GM12864 (cell line): ENCODE measurements around the gene FAM217A.

ENCODE experiments used
- DNase-seq: peaks from one replicate; pipeline ENCODE4 v3.0.0-alpha.2; 2011; ENCODE audit warnings: low read depth
- H3K4me3 ChIP-seq: 2 replicates; pipeline ENCODE4 v1.5.1; 2011; ENCODE audit warnings: mild to moderate bottlenecking, low read depth, low read length, control low read depth
- TF ChIP-seq, protein P1 (sequence below): IDR thresholded peaks from 2 replicates; pipeline ENCODE4 v1.5.1; 2011; ENCODE audit warnings: low read depth, mild to moderate bottlenecking, moderate library complexity, low read length, control low read depth, inconsistent platforms; ENCODE audit errors: missing control alignments

Gene FAM217A, protein sequence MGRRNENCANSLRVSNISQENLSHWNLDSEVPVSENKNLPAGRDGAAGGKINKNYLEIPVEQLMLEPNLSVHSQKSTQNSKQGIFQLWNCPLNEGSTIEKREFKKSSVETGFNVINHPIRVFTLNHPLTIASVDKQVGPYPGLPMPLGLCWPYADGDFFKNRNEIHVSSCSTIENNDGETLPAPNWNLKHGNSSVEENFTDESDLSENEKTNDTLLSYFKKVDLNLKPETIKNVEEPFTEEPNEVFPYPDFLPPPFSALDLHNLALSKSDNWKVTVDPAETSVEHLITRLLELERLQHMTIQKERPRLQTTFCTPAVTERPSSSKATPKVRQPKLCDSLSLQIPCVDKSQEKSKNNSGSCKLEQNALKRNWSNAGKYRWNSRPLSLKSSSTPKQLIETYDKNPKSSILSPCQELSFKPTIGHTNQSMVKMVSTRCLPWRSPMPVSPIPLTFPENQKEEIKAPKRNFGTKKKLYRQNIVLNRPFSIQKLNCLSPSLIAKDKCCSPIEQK

DNA sequence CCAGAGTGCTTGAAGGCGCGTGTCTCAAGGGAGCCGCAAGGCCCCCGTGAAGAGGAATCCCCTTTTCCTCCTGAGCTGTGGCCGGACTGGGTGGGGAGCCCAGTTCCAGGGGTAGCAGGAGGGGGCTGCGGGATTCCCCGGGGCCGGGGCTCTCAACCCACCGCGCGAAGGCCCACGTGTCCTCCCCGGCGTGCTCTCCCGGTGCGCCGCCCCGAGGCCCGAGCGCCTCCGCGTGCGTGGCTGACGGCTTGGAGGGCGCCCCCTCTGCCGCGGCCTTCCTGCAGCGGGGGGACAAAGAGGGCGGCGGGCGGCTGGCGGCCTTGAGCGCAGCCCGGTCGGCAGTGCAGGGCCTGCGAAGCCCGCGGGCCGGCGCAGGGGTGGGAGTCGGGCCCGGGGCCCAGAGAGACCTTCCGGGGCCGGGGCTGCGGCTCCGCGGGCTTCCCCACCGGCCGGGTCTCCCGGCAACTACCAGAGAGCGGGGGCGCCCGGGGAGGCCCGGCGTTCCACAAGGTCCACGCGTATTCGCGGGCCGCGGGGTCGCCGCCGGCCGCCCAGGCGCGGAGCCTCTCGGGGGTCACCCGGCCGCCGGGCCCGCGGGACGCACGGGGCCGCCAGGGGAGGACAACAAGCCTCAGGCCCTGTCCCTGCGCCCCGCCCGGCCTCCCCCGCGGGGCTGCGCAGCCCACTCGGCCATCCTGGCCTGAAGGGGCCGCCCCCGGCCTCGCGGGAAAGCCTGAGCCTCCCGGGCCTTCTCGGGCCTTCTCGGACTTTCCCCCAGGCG, at the start of gene FAM217A:
Gene FAM217A, minus strand, starts transcription at position 447 of the 781 bp plus-strand sequence. CDS start 1,723 bp downstream, outside the sequence.
- DNase-seq, result no peak
- TF ChIP-seq, protein P1, sequence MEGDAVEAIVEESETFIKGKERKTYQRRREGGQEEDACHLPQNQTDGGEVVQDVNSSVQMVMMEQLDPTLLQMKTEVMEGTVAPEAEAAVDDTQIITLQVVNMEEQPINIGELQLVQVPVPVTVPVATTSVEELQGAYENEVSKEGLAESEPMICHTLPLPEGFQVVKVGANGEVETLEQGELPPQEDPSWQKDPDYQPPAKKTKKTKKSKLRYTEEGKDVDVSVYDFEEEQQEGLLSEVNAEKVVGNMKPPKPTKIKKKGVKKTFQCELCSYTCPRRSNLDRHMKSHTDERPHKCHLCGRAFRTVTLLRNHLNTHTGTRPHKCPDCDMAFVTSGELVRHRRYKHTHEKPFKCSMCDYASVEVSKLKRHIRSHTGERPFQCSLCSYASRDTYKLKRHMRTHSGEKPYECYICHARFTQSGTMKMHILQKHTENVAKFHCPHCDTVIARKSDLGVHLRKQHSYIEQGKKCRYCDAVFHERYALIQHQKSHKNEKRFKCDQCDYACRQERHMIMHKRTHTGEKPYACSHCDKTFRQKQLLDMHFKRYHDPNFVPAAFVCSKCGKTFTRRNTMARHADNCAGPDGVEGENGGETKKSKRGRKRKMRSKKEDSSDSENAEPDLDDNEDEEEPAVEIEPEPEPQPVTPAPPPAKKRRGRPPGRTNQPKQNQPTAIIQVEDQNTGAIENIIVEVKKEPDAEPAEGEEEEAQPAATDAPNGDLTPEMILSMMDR, result no peak
- H3K4me3 ChIP-seq, result no peak within 1 kb of the TSS

DNA sequence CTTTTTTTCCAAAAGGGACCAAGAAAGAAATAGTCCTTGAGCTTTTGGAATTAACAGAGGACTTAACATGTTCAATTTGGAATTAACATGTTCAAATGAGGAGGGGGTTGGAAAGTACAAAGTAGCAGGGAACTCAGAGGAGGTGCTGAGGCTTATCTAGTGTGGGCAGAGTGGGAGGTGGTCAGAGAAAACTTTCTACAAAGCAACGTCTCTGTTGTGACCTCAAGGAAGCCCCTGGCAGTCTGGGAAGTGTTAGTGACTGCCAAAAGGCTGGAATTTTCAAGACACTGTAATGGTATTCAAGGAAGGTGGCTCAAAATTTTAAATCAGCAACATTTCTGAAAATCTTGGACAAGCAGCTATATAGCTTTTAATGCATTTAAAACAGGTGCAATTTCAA, 49.1 kb upstream of the FAM217A start:
- DNase-seq, result no peak
- TF ChIP-seq, protein P1, result no peak
- no peak overlapping the region for H3K4me3 ChIP-seq

DNA sequence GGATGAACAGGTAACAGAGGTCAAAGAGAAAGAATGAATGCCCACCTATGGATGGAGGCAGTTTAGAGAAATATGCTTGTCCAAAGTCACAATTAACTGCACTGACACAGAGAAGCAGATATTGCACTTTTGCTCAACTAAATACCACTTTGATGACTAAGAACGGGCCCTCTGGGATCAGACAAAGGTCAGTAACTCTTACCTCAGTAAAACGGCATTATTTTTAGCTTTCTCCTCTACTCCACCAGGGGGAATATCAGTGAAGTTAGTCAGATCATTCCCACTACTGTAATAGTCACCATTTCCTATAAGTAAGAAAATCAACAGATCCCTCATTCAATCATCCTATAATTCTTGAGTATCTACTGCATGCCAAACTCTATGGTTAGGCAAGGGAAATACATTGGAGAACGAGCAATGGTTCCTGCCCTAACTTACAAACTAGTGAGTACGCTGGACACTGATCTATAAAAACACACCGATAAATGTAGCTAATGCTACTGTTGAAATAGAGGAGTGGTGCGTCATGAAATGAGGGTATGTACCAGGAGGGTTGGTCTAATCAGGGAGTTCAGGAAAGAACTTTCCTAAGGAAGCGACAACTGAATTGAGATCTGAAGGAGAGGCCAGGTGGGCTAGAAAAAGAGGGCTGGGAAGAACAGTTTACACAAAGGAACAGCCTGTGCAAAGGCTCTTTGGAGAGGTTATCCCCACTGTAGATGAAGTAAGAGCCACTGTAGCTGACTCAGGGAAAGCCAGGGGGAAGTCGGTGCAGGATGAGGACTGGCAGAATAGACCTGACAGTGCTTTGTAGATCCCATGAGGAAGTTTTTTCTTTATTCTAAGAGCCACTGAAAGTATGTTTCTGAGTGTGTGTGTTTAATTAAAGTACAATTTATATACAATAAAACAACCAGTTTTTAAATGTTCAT, 47.3 kb upstream of the FAM217A start:
- no peak for DNase-seq
- no peak overlapping the region for H3K4me3 ChIP-seq
- TF ChIP-seq, protein P1, result no peak

DNA sequence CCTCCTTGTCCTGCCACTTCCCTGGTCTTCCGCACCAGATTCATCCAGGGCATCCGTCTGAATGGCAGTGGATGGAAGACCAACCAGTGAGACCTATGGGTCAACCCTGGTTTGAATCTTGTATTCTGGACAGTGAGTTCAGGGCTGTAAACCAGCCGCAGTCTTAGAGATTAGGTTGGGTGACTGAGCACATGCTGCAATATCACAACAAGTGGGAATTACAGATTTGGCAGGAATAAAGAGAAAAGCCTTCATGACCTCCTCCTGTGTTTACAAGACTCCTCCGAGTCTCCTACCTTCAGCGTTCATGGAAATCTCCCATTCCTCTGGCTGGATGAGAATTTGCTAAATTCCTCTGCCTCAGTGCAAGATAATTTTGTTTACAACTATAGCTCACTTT, 46.6 kb upstream of the FAM217A start:
- H3K4me3 ChIP-seq, result no peak overlapping the region
- DNase-seq, result no peak
- TF ChIP-seq, protein P1, result no peak

DNA sequence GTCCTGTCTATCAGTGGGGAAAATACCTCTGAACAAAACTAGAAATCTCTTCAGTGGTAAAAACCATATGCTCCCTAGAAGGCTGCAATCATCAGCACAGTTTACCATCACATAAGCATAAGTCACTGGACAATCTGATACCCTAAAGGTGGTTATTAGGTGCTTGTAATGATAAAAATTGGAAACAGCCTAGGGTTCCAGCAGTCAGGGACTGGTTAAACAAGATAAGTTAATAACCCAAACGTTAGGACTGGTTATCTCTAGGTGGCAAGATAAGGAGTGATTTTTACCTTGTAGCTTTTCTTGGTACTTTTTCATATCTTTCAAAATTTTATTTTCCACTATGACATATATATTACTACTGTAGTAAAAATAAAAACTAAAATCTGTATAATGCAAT, 45.4 kb upstream of the FAM217A start:
- TF ChIP-seq, protein P1, result no peak
- no peak for DNase-seq
- H3K4me3 ChIP-seq, result no peak overlapping the region

DNA sequence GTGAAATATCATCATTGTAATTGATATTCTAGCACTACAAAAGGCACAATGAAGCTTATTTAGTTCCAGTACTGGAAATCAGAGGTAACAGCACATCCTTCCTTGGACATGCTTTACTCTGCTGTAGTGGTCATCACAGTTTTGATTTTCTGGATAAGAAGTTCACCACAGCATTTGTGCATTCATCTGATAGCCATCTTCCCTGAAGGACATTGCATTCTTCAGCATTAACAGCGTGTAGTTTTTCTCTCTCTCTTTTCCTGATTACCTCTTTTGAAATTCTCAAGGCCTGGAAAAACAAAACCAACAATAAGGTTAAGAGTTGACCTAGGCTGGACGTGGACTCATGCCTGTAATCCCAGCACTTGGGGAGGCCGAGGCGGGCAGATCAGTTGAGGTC, 36.8 kb upstream of the FAM217A start:
- no peak overlapping the region for H3K4me3 ChIP-seq
- TF ChIP-seq, protein P1, result no peak
- DNase-seq, result no peak
